GM10266 (cell line): ENCODE results near the gene HOXC6.

Experiments
- DNase-seq: peaks from one replicate; pipeline ENCODE4 v3.0.0; 2012; ENCODE audit errors: extremely low spot score
- TF ChIP-seq, protein P1 (sequence below): IDR thresholded peaks from 2 replicates; pipeline ENCODE4 v1.5.1; 2012; ENCODE audit warnings: mild to moderate bottlenecking, low read depth; ENCODE audit not compliant: control insufficient read depth, insufficient read depth; ENCODE audit errors: missing control alignments

The HOXC6 gene

DNA sequence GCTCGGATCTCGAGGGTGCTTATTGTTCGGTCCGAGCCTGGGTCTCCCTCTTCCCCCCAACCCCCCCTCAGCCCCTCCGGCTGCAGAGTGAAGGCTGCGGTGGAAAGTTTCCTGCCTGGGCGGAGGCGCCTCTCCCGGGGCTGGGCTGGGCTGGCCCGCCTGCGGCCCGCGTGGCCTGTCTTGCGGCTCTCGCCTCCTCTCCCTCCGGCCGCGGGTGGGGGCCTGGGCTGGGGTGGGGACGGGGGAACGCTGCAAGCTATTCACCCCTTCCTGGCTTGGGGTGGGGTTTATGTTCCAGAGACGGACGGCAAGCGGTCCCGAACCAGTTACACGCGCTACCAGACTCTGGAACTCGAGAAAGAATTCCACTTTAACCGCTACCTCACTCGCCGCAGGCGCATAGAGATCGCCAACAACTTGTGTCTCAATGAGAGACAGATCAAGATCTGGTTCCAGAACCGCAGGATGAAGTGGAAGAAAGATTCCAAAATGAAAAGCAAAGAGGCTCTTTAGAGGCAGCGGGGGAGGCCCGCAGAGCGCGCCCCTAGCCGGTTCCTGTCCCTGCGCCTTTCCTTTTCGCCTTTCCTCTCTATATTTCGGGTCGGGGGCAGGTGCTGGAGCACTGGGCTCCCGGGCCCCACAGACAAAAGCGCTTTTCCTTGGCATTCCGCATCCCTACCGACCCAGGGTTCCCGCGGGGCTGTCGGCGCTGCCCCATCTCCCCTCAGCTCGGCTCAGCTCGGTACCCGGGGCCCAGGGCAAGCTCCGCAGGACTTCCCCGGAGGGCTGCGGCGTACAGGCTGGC, 5.9 kb downstream of the HOXC6 start:
- DNase-seq, result no peak
- TF ChIP-seq, protein P1, sequence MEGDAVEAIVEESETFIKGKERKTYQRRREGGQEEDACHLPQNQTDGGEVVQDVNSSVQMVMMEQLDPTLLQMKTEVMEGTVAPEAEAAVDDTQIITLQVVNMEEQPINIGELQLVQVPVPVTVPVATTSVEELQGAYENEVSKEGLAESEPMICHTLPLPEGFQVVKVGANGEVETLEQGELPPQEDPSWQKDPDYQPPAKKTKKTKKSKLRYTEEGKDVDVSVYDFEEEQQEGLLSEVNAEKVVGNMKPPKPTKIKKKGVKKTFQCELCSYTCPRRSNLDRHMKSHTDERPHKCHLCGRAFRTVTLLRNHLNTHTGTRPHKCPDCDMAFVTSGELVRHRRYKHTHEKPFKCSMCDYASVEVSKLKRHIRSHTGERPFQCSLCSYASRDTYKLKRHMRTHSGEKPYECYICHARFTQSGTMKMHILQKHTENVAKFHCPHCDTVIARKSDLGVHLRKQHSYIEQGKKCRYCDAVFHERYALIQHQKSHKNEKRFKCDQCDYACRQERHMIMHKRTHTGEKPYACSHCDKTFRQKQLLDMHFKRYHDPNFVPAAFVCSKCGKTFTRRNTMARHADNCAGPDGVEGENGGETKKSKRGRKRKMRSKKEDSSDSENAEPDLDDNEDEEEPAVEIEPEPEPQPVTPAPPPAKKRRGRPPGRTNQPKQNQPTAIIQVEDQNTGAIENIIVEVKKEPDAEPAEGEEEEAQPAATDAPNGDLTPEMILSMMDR, result no peak

DNA sequence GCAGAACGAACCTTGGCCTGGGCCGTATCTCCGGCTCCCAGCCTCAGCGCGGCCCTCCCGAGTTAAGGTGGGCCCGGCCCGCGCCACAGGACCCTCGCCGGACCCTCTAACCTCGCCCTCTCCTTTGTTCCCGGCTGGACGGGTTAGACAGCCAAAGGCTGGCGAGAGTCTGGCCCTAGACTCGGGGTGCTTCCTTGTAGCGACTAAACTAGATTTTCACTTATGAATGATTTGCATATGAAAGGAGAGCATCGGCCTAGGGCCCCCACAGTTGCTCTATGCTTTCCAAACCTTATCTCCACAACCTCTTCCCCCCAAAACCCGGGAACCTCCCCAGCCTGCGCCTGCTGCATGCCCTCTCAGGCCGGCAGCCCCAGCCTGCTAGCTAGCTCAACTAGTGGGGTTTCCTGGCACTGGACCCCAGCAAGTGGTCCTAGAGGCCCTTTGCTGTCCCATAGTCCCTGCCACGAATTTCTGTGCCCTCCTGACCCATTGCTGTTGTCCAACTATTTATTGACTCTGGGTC, 6.6 kb downstream of the HOXC6 start:
- no peak for DNase-seq
- TF ChIP-seq, protein P1, result no peak

DNA sequence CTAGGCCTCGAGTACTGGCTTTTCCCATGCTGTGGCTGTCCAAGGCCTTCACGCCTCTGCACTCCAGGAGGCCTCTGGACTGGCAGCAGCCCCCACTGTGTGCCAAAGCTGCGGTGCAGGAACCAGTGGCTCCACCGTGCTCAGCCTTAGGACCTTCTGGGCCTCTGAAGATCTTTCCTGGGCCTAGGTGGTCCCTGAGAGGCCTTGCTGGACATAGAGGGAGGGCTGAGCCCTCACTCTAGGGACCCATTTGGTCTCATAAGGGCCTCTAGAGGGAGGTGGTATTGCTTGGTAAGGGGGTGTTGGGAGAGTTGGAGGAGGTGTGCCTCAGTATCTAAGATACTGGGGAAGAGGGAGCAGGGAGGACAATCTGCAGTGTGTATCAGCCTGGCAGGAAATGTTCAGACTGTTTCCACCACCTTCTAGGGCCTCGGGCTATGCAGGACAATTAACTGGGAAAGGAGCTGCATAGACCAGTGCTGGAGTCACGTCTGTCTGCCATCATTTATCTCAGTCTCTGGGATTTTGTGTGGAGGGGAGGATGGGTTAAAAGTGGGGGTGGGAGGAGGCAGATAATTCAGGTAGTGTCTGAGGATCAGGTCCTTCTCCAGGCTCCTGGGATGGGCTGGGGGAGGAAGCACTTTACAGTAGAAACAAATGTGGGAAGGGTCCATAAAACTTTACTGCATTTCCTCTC, 7.5 kb downstream of the HOXC6 start:
- DNase-seq, result no peak
- TF ChIP-seq, protein P1, result no peak

DNA sequence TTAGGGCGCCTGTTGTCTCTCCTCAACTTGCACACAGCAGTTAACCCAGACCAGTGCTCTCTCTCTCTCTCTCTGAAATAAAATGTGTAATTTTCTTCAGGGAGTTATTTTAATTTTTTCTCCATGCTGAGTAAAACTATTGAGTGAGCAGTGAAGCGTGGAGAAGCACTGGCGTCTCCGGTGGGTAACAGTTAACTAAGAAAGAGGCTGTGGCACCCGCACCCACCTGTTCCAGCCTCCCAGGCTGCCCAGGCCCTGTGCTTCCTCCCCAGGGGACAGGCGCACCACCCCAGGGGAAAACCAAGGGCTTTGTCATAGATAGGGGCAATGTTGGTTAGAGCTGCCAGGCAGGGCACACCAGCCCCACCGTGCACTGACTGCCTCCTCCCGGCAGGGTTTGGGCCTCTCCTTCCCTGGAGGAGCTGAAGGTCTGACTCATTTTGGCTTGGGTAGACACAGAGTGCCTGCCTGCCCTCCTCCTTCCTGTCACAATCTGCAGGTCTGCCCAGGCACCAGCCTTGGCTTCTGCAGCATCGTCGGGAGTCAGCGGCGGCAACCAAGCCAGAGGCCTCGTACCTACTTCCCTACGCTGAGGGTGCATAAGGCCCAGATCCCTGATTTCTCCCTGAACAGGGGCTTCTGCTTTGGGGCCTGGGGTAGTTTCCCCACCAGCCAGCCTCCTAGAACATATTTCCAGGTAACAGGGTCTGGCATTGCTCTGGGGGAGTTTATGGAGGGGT, 8.6 kb downstream of the HOXC6 start:
- DNase-seq, result no peak
- TF ChIP-seq, protein P1, result no peak

DNA sequence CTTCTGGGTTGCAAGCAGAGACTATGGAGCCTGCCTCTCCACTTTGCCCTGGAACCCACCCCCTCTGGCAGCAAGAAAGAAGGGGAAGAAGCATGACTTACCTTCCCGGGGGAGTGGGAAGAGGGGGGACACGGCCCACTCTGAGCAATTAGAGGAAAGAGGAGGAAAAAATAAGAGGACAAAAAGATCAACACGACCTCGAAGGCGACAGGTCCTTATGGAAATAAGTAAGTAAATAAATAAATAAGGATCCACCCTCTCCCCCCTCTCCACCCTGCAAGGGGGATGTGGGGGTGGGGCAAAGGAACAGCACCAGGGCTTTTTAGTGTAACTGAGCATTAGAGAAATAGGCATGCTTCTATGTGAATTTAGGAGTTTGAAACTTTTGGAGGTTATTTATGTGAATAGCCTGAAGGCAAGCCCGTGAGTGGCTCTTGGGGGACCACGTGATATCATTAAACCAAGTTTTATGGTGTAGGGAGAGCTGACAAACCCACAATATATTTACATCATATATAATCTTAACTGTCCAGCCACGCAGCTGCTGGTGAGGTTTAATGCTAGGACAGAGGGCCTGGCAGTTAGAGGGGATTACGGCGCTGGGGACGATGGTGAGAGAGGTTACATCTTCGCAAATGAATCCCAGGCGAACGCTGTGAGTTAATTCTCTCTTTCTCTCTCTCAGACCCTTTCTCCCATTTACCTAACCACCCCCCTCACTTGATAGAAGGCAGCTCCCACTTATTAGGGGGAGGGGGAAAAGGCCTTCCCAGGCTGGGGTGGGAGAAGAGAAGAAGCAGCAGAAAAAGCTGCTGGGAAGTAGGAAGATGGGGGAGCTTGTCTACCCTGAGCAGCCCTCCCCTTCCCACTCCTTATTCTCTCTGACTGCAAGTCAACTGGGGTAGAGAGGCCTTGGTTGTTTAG, 9.4 kb downstream of the HOXC6 start:
- no peak for DNase-seq
- TF ChIP-seq, protein P1, result no peak

- TF ChIP-seq, protein P1, result no peak
- no peak for DNase-seq
Observed at GRCh38 chr12:54038284-54038870, 10.1 kb downstream of the HOXC6 start.
